Measurements from ENCODE around the gene PEPD.

PEPD gene

GRCh38 chr19:33456076-33456844 lies 65.3 kb downstream of the PEPD start:
- DNase-seq: no peak

GRCh38 chr19:33453265-33453664 lies 68.3 kb downstream of the PEPD start:
- no peak for DNase-seq

DNA sequence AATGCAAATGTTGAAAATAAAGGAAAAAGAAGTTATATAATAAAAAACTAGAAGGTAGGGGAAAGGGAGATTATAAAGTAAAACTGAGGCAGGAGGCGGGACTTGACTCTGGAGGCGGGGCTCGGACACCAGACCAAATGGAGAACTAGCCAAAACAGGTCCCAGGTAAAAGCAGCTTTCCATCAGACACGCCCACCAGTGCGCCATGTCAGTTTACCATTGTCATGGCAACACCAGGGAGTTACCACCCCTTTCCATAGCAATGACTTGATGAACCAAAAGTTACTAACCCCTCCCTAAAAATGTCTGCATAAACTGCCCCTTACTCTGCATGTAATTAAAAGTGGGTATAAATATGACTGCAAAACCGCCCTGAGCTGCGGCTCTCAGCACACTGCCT lies 70.9 kb downstream of the PEPD start:
- DNase-seq: no peak

GRCh38 chr19:33449799-33450198 lies 71.8 kb downstream of the PEPD start:
- DNase-seq: no peak

DNA sequence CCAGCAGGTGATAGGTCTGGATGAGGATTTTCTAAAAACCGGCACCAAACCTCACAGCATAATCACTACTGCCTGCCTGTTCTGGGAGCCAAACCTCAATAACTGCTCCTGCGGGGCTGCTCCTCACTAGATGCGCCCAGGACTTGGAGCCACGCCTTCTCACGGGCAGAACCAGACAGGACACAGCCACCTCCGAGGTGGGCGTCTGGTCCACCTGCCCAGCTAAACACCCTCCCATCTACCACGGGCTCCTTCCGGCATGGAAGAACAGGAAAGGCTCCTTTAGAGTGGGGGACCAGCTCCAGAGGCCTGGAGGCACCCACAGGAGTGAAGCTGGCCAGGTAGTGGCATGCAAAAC lies 73.5 kb downstream of the PEPD start:
- no peak for DNase-seq

DNA sequence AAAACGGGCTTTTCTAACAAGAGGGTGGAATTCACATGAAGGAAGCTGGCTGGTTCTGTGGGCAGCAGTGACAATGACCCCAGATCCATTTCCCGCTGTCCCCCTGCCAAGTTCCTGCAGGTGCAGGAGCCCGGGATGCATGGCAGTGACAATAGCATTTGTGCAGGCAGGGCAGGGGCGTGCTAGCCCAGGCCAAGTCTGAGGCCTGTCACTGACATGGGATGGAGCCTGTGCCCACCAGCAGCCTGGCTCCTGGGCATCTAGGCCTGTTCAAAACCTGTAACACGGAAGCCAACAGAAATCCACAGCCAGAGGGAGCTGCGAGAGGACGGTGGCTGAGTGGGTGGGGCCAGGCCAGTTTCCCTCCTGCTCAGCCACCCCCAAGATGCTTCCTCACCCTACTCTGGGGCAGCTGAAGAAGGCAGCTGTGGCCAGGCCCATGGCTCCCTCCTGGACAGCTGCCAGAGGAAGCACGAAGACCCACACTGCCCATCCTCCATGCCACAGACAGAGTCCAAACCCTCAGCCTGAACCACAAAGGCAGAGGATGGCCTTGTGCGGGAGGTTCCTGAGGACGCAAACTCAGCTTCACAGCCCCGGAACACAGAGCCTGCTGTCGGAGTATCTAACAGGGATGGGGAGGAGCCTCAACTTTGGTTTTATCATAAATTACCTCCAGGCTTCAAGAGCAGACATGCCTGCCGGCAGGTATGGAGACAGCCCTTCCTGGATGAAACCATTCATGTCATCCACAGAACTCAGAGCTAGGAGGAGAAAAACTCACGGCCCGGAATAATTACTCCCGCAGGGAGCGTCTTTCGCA lies 74.0 kb downstream of the PEPD start:
- DNase-seq: no peak

GRCh38 chr19:33446330-33447293 lies 75.0 kb downstream of the PEPD start:
- no peak for DNase-seq

GRCh38 chr19:33445442-33446329 lies 75.9 kb downstream of the PEPD start:
- no peak for DNase-seq

GRCh38 chr19:33444562-33445441 lies 76.8 kb downstream of the PEPD start:
- no peak for DNase-seq

- no peak for DNase-seq
These were observed 77.7 kb downstream of the PEPD start for GRCh38 chr19:33443638-33444561.

GRCh38 chr19:33442706-33443105 lies 78.9 kb downstream of the PEPD start:
- DNase-seq: no peak

DNA sequence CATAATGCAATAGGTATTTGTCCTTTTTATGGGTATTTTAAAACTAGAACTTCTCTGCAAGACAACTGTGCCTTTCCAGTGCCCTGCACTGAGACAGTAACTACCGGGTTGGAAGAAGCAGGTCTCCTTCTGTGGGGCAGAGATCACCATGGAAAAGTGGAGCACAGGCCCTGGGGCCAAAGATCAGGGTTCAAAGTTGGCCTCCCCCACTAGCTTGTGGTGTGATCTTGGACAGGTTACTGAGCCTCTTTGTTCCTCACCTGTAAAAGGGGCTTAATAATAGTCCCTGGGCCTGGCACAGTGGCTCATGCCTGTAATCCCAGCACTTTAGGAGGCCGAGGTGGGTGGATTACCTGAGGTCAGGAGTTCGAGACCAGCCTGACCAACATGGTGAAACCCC lies 79.8 kb downstream of the PEPD start:
- no peak for DNase-seq

DNA sequence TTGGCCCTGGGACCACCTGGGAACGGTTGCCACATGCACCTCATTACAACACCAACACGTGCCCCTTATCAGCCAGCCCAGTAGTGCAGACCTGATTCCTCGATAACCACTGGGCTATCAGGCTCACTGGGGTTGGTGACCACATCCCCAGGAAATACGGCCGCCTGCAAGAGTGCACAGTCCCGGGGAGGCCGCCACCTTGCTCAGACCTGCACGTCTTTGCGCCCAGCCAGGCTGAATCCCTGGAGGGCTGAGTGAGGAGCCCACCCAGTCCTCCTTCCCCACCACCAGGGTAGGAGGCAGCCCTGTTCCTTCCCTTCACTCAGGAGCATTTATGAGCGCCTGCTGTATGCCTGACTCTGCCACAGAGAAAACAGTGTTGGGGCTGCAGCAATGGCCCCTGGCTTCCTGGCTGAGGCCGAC lies 80.3 kb downstream of the PEPD start:
- DNase-seq: no peak

DNA sequence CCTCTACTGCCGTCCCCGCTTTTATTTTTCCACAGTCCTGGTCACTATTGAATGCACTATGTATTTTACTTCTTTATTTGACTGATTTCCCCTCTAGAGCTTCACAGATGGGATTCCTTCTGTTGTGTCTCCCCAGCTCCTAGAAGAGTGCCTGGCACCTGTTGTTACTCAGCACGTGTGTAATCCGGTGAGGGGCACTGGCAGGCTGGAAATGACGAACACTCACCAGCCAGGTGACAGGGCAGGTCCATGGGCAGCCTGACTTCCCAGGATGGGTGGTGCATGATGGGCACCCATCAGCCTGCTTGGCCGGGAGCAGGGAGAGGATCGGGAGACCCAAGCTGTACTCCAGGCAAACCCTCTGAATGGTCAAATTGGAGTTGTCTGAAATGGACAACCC lies 80.9 kb downstream of the PEPD start:
- no peak for DNase-seq

DNA sequence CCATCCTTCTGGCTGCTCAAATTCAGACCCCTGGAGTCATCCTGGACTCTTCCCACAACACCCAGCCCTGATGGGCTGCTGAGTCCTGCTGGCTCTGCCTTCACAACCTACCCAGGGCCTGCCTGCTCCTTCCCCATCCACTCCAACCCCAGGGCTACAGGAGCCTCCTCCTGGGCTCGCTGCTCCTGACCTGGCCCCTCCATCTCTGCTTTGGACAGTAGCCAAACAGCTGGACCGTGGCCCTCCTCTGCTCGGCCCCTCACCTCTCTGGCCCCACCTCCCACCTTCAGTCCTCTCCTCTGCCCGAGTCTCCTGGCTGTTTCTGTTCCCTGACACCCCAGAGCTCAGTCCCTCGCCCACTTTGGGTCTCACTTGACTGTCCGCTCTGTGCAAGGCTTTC lies 81.3 kb downstream of the PEPD start:
- DNase-seq: no peak

DNA sequence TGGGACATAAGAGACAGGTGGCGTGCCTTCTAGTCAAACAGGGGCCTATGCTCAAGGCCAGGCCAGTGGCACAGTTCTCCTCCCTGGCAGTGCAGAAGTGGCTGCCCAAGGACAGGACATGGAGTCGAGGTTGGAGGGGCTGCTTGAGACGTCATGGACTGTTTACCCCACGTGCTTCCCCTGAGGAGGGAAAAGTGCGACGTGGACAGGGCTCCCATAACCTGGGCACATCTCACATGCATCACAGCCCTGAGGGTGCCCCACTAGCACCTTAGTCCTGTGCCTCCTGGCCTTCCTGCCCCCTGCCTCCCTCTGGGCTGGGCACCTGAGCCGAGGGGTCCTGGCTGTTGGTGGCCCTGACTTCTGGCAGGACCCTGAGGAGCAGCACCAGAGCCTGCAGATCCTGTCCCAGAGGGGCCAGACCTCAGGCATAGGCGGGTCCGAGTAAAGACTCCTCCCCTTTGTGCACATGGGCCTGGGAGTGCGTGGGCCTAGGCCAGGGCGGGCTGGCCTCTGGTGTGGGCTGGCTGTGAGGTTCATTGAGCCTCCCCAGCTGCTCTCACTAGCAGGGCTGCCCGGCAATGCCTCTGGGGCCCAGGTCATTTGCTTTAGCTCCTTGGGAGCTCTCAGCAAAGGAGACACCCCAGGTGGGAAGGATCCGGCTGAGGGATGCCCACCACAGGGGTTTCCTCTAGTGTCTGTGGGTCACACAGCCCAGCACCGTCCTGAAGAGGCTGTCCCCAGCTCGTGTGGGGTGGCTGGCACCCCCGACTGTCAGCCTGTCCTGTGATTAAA lies 82.4 kb downstream of the PEPD start:
- no peak for DNase-seq

DNA sequence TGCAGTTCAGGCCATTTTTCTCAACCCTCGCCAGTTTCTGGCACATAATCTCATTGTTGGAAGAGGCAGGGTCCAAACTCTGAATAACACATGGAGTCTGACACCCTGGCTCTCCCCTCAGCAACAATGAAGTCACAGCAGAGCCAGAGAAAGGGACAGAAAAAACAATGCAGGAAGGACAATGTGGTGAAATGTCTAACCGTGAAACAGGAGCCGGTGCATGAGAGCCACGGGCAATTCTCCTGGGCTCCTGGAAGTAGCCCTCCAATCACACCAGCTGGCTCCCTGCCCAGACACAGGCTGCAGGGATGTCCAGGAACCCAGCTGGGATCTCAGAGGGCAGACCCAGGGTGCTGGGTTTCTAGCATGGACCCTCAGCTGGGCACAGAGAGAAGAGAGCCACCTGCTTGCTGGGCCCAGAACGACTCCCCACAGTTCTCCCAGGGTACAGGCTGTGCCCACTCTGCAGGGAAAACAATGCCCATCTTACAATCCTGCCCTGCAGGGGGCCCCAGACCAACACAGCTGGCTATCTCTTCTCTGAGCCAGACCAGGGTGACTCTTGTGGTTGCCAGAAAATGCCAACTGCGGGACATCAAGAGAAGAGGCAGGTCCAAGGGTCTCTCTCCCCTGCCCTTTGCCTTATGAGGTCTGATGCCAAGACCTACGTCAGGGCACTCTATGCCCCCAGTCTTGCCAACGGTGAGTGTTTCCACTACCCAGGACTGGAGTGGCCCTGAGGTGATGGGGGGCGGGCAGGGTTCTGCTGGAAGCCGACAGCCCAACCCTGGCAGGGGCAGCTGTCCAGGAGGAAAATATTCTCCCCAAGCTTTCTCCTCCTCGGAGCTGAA lies 83.5 kb downstream of the PEPD start:
- no peak for DNase-seq

GRCh38 chr19:33437393-33437820 lies 84.2 kb downstream of the PEPD start:
- DNase-seq: no peak
